ENCODE measurements around the gene IQGAP3. TPM values are rescaled to one million over a fixed set of nuclear protein-coding genes. Genes with fewer than 3 reads are reported as not detected.

Gene IQGAP3
- polyA plus RNA-seq, 1 donor from 2014 or later = not detected

- H3K79me2 ChIP-seq (replicated peaks; ENCODE audit: insufficient read depth, low read length) = peaks cover 80% of the 10 kb centered on the region
These were observed 78.6 kb downstream of the IQGAP3 start for GRCh38 chr1:156493742-156494141.

GRCh38 chr1:156493154-156493631 lies 79.2 kb downstream of the IQGAP3 start:
- H3K9ac ChIP-seq (ENCODE audit: low read length) = no peak overlapping the region
- peaks cover 79% of the 10 kb centered on the region for H3K79me2 ChIP-seq (replicated peaks; ENCODE audit: insufficient read depth, low read length)
- H3K27ac ChIP-seq (ENCODE audit: low read length) = no peak overlapping the region
- H2AFZ ChIP-seq (ENCODE audit: low read depth, low read length) = no peak overlapping the region
- H4K20me1 ChIP-seq (ENCODE audit: insufficient read depth) = no peaks in the 10 kb centered on the region
- H3K4me3 ChIP-seq (ENCODE audit: low read length) = no peak overlapping the region
- H3K9me2 ChIP-seq (ENCODE audit: insufficient read depth, low read length) = no peaks in the 10 kb centered on the region
- no peak overlapping the region for H3K4me2 ChIP-seq (ENCODE audit: low read length)
- no peaks in the 10 kb centered on the region for H3K9me3 ChIP-seq (ENCODE audit: low read length)
- no peaks in the 10 kb centered on the region for H3K27me3 ChIP-seq (ENCODE audit: insufficient read depth, low read depth, low read length)
- H3F3A ChIP-seq (ENCODE audit: insufficient read depth, low read length, poor library complexity, severe bottlenecking) = peaks cover 8% of the 10 kb centered on the region
- H3K36me3 ChIP-seq (ENCODE audit: insufficient read depth, low read length) = no peaks in the 10 kb centered on the region
- TF ChIP-seq RAD21 (conservative IDR thresholded peaks at IDR 0.05) (no peak), POLR2AphosphoS5 (IDR thresholded peaks at IDR 0.05) (no peak), EZH2 (IDR thresholded peaks at IDR 0.05; ENCODE audit: borderline replicate concordance, insufficient read depth, low read length, poor library complexity, severe bottlenecking) (no peak), MXI1 (conservative IDR thresholded peaks at IDR 0.05; ENCODE audit: poor library complexity, severe bottlenecking) (no peak), SMC3 (conservative IDR thresholded peaks at IDR 0.05; ENCODE audit: poor library complexity) (no peak), CTCF (IDR thresholded peaks at IDR 0.05; ENCODE audit: poor library complexity, severe bottlenecking) (no peak), TAF1 (IDR thresholded peaks at IDR 0.05; ENCODE audit: low read depth) (no peak), EP300 (conservative IDR thresholded peaks at IDR 0.05; ENCODE audit: poor library complexity, severe bottlenecking) (no peak)

More at GRCh38 chr1:156493742-156494141, 78.6 kb downstream of the IQGAP3 start:
- Histone ChIP-seq H3K27me3 (ENCODE audit: insufficient read depth, low read depth, low read length) (no peaks in the 10 kb centered on the region), H3K36me3 (ENCODE audit: insufficient read depth, low read length) (no peaks in the 10 kb centered on the region), H3K9ac (ENCODE audit: low read length) (no peak overlapping the region), H3K9me3 (ENCODE audit: low read length) (no peaks in the 10 kb centered on the region), H3K4me3 (ENCODE audit: low read length) (no peak overlapping the region), H3F3A (ENCODE audit: insufficient read depth, low read length, poor library complexity, severe bottlenecking) (peaks cover 5% of the 10 kb centered on the region), H3K27ac (ENCODE audit: low read length) (no peak overlapping the region), H3K9me2 (ENCODE audit: insufficient read depth, low read length) (no peaks in the 10 kb centered on the region), H4K20me1 (ENCODE audit: insufficient read depth) (no peaks in the 10 kb centered on the region), H3K4me2 (ENCODE audit: low read length) (no peak overlapping the region), H2AFZ (ENCODE audit: low read depth, low read length) (no peak overlapping the region)
- TF ChIP-seq CTCF (IDR thresholded peaks at IDR 0.05; ENCODE audit: poor library complexity, severe bottlenecking) (no peak), MXI1 (conservative IDR thresholded peaks at IDR 0.05; ENCODE audit: poor library complexity, severe bottlenecking) (no peak), EZH2 (IDR thresholded peaks at IDR 0.05; ENCODE audit: borderline replicate concordance, insufficient read depth, low read length, poor library complexity, severe bottlenecking) (no peak), POLR2AphosphoS5 (IDR thresholded peaks at IDR 0.05) (no peak), RAD21 (conservative IDR thresholded peaks at IDR 0.05) (no peak), SMC3 (conservative IDR thresholded peaks at IDR 0.05; ENCODE audit: poor library complexity) (no peak), EP300 (conservative IDR thresholded peaks at IDR 0.05; ENCODE audit: poor library complexity, severe bottlenecking) (no peak), REST (IDR thresholded peaks at IDR 0.05; ENCODE audit: borderline replicate concordance) (no peak), TAF1 (IDR thresholded peaks at IDR 0.05; ENCODE audit: low read depth) (no peak)
